Neural cell (in vitro differentiated cells): ENCODE data around the gene SUMF1. TPM values are rescaled to one million over a fixed set of nuclear protein-coding genes. Genes with fewer than 3 reads are reported as not detected.

Experiments used
- H2AFZ ChIP-seq: fragments of 200-600, 300-800 bp; sonication (generic), shearing (Covaris generic); 2 replicates; pipeline ENCODE4 v1.6.0; 2014; ENCODE audit warnings: low read depth, mild to moderate bottlenecking, antibody characterized with exemption, low read length, moderate library complexity
- H3F3A ChIP-seq: fragments of 200-600 bp; shearing (Covaris generic); 2 replicates; pipeline ENCODE4 v1.6.1; 2016; ENCODE audit warnings: mild to moderate bottlenecking, moderate library complexity, mixed read lengths, antibody characterized with exemption, low read length; ENCODE audit not compliant: insufficient read depth, poor library complexity, severe bottlenecking
- H3K27ac ChIP-seq: fragments of 200-600, 300-800 bp; sonication (generic), shearing (Covaris generic); 2 replicates; pipeline ENCODE4 v1.5.1; 2014; ENCODE audit warnings: mild to moderate bottlenecking, low read length, moderate library complexity
- H3K27me3 ChIP-seq: fragments of 300-800, 200-600 bp; sonication (generic), shearing (Covaris generic); 2 replicates; pipeline ENCODE4 v1.6.0; 2014; ENCODE audit warnings: mild to moderate bottlenecking, low read depth, low read length, moderate library complexity; ENCODE audit not compliant: insufficient read depth
- H3K36me3 ChIP-seq: fragments of 300-800, 200-600 bp; sonication (generic), shearing (Covaris generic); 2 replicates; pipeline ENCODE4 v1.5.1; 2014; ENCODE audit warnings: mild to moderate bottlenecking, antibody characterized with exemption, low read length, moderate library complexity; ENCODE audit not compliant: insufficient read depth
- H3K4me2 ChIP-seq: fragments of 300-800, 200-600 bp; sonication (generic), shearing (Covaris generic); 2 replicates; pipeline ENCODE4 v1.6.0; 2014; ENCODE audit warnings: mild to moderate bottlenecking, low read length
- H3K4me3 ChIP-seq: fragments of 300-800, 200-600 bp; sonication (generic), shearing (Covaris generic); 2 replicates; pipeline ENCODE4 v1.5.1; 2014; ENCODE audit warnings: mild to moderate bottlenecking, low read length, moderate library complexity
- H3K79me2 ChIP-seq: fragments of 200-600 bp; shearing (Covaris generic); replicated peaks from 2 replicates; pipeline ENCODE4 v1.6.0; 2014; ENCODE audit warnings: mild to moderate bottlenecking, low read length, moderate library complexity; ENCODE audit not compliant: insufficient read depth
- H3K9ac ChIP-seq: fragments of 300-800, 200-600 bp; sonication (generic), shearing (Covaris generic); 2 replicates; pipeline ENCODE4 v1.6.1; 2016; ENCODE audit warnings: mild to moderate bottlenecking, low read length, mixed read lengths
- H3K9me2 ChIP-seq: fragments of 200-600 bp; shearing (Covaris generic); 2 replicates; pipeline ENCODE4 v1.6.1; 2016; ENCODE audit warnings: mild to moderate bottlenecking, low read length, mixed read lengths; ENCODE audit not compliant: insufficient read depth
- H3K9me3 ChIP-seq: fragments of 200-600, 300-800 bp; sonication (generic), shearing (Covaris generic); 2 replicates; pipeline ENCODE4 v1.6.1; 2016; ENCODE audit warnings: mild to moderate bottlenecking, mixed run types, low read length, moderate library complexity, mixed read lengths
- H4K20me1 ChIP-seq: fragments of 200-600 bp; shearing (Covaris generic); 2 replicates; pipeline ENCODE4 v1.6.1; 2016; ENCODE audit warnings: mild to moderate bottlenecking, mixed run types; ENCODE audit not compliant: insufficient read depth
- CTCF ChIP-seq: fragments of 450-650 bp; IDR thresholded peaks from 2 replicates; pipeline ENCODE4 v1.5.1; 2014; ENCODE audit warnings: antibody characterized with exemption, mild to moderate bottlenecking, moderate library complexity; ENCODE audit not compliant: poor library complexity, severe bottlenecking
- EP300 ChIP-seq: fragments of 450-650 bp; conservative IDR thresholded peaks from 2 replicates; pipeline ENCODE4 v1.6.1; 2014; ENCODE audit warnings: antibody characterized with exemption, mild to moderate bottlenecking, moderate library complexity; ENCODE audit not compliant: poor library complexity, severe bottlenecking
- EZH2 ChIP-seq: fragments of 200-600, 300-800 bp; shearing (Covaris generic), sonication (generic); IDR thresholded peaks from 2 replicates; pipeline ENCODE4 v1.6.1; 2014; ENCODE audit warnings: antibody characterized with exemption, low read length, borderline replicate concordance, mild to moderate bottlenecking; ENCODE audit not compliant: insufficient read depth, poor library complexity, severe bottlenecking
- MXI1 ChIP-seq: fragments of 450-650 bp; conservative IDR thresholded peaks from 2 replicates; pipeline ENCODE4 v1.6.1; 2014; ENCODE audit warnings: antibody characterized with exemption, mild to moderate bottlenecking; ENCODE audit not compliant: poor library complexity, severe bottlenecking
- POLR2AphosphoS5 ChIP-seq: IDR thresholded peaks from 2 replicates; pipeline ENCODE4 v1.6.1; 2012
- RAD21 ChIP-seq: fragments of 450-650 bp; conservative IDR thresholded peaks from 2 replicates; pipeline ENCODE4 v1.6.1; 2014; ENCODE audit warnings: antibody characterized with exemption, mild to moderate bottlenecking, moderate library complexity
- REST ChIP-seq: IDR thresholded peaks from 2 replicates; pipeline ENCODE4 v1.6.1; 2012; ENCODE audit warnings: borderline replicate concordance
- SMC3 ChIP-seq: fragments of 450-650 bp; conservative IDR thresholded peaks from 2 replicates; pipeline ENCODE4 v1.6.1; 2014; ENCODE audit warnings: antibody characterized with exemption, mild to moderate bottlenecking, moderate library complexity; ENCODE audit not compliant: poor library complexity
- TAF1 ChIP-seq: IDR thresholded peaks from 2 replicates; pipeline ENCODE4 v1.6.1; 2012; ENCODE audit warnings: low read depth
- polyA plus RNA-seq: library from polyadenylated mRNA; depleted of rRNA; stranded (reverse); fragments of >200 nt; gene quantifications from 2 replicates; pipeline ENCODE4 v1.2.3, GENCODE V29; 2014

SUMF1 gene
- polyA plus RNA-seq, 1 donor from 2014 or later = 3.6 TPM

- TF ChIP-seq REST = no peak
- TF ChIP-seq POLR2AphosphoS5 = no peak
- no peak for TF ChIP-seq RAD21
- no peak for TF ChIP-seq CTCF
- TF ChIP-seq MXI1 = no peak
- TF ChIP-seq TAF1 = no peak
- no peak for TF ChIP-seq SMC3
- no peak for TF ChIP-seq EZH2
- no peak for TF ChIP-seq EP300
- H3K27ac ChIP-seq = no peak overlapping the region
These were observed 111.5 kb downstream of the SUMF1 start for GRCh38 chr3:4355401-4356219.

DNA sequence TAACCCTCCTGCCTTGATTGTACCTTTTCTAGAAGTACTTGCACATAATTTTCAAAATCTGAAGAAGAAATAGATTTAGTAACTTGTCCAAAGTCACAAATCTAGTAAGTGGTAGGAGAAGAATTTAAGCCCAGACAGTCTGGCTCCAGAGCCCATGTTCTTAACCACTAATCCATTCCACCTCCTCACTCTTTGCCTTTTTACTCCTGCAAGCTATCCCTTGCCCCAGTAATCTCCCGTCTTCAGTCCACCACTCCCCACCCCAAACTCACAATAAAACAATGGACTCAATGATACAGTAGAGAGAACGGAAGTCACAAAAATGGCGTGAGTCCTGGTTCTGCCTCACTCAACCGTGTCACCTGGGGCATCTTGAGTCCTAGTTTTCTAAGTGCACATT lies 115.2 kb downstream of the SUMF1 start:
- Histone ChIP-seq H3K27ac (no peak overlapping the region), H3K4me3 (no peak overlapping the region), H3K9ac (no peak overlapping the region), H2AFZ (no peak overlapping the region), H3K9me3 (no peaks in the 10 kb centered on the region), H3K36me3 (no peaks in the 10 kb centered on the region), H3F3A (no peaks in the 10 kb centered on the region), H3K79me2 (no peaks in the 10 kb centered on the region), H3K4me2 (no peak overlapping the region), H4K20me1 (no peaks in the 10 kb centered on the region), H3K9me2 (no peaks in the 10 kb centered on the region), H3K27me3 (no peaks in the 10 kb centered on the region)
- TF ChIP-seq CTCF (no peak), EP300 (no peak), POLR2AphosphoS5 (no peak), MXI1 (no peak), TAF1 (no peak), EZH2 (no peak)

More at GRCh38 chr3:4355401-4356219, 111.5 kb downstream of the SUMF1 start:
- Histone ChIP-seq H3K36me3 (no peaks in the 10 kb centered on the region), H3K9me2 (no peaks in the 10 kb centered on the region), H3K79me2 (no peaks in the 10 kb centered on the region), H3K4me2 (no peak overlapping the region), H4K20me1 (no peaks in the 10 kb centered on the region), H3F3A (no peaks in the 10 kb centered on the region), H2AFZ (no peak overlapping the region), H3K9me3 (no peaks in the 10 kb centered on the region), H3K9ac (no peak overlapping the region), H3K4me3 (no peak overlapping the region), H3K27me3 (no peaks in the 10 kb centered on the region)
